Prostate gland (tissue), 2 donors: ENCODE results near the gene SFXN2.

Source experiments
- POLR2A ChIP-seq: fragments of 450-650 bp; IDR thresholded peaks from one replicate; pipeline ENCODE4 v1.6.1; 2016; ENCODE audit warnings: antibody characterized with exemption, mild to moderate bottlenecking
- POLR2AphosphoS5 ChIP-seq: sonication (generic); formaldehyde crosslinking; IDR thresholded peaks from one replicate; pipeline ENCODE4 v1.6.1; 2017; ENCODE audit warnings: antibody characterized with exemption
- TF ChIP-seq, protein P1 (sequence below), 4 experiments: fragments of 200-600 bp in 2 of 4; fragments of 450-650 bp in 2 of 4; sonication (generic) in 2 of 4; IDR thresholded peaks; 1 replicate in 3 of 4; 2 replicates in 1 of 4; pipeline ENCODE4 v1.5.1; 2016 to 2019; ENCODE audit warnings: antibody characterized with exemption in 4 of 4, mild to moderate bottlenecking in 2 of 4, moderate library complexity in 2 of 4

DNA sequence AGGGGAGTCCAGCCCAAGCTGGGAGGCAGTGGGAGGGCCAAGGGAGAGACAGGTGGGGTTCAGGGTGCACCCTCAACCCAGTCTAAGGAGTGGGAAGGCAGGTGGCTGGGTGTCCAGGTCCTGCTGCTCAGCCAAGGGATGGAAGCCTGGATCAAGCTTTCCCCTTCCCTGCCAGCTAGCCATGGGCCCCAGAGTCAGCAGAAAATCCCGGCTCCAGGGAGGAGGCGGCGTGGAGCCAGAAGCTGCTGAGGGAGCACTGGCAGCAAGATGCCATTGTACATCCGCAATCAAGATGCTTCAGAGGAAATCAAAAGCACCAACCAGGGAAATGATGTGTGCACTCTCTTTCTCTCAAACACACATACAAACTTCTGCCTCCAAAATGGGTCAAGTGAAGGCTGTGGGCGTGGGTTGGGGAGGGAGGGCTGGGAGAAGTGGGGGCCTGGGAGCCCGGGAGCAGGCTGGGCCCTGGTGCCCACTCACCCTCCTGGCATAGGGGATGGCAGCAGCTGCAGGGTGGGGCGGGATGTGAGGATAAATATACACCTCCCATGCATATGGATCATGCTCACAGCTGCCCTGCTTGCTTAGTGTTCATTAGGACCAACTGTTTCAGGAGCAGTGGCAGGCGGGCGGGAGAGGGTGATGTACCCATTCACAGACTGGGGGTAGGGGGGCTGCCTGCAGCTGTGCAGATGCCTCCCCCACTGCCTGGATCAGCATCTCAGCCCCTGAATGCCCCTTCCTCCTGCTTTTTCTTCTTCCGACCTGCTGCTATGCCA, 45.9 kb upstream of the SFXN2 start:
- TF ChIP-seq POLR2AphosphoS5 (no peak), POLR2A (no peak)
- TF ChIP-seq, protein P1, sequence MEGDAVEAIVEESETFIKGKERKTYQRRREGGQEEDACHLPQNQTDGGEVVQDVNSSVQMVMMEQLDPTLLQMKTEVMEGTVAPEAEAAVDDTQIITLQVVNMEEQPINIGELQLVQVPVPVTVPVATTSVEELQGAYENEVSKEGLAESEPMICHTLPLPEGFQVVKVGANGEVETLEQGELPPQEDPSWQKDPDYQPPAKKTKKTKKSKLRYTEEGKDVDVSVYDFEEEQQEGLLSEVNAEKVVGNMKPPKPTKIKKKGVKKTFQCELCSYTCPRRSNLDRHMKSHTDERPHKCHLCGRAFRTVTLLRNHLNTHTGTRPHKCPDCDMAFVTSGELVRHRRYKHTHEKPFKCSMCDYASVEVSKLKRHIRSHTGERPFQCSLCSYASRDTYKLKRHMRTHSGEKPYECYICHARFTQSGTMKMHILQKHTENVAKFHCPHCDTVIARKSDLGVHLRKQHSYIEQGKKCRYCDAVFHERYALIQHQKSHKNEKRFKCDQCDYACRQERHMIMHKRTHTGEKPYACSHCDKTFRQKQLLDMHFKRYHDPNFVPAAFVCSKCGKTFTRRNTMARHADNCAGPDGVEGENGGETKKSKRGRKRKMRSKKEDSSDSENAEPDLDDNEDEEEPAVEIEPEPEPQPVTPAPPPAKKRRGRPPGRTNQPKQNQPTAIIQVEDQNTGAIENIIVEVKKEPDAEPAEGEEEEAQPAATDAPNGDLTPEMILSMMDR (IDR thresholded peaks at IDR 0.05) = no peak
